H1 (cell line): ENCODE measurements around the gene TMEM203. TPM values are rescaled to one million over a fixed set of nuclear protein-coding genes. Genes with fewer than 3 reads are reported as not detected.

Source experiments
- CTCF ChIA-PET: fragments of 300-600 bp; sonication (Branson Sonifier 250); formaldehyde crosslinking; loops from one replicate; lab custom pipeline; 2021; ENCODE audit not compliant: partially characterized antibody; lab: Charles Lee
- POLR2A ChIA-PET: fragments of 300-600 bp; sonication (Branson Sonifier 250); formaldehyde crosslinking; loops from one replicate; lab custom pipeline; 2021; ENCODE audit warnings: inconsistent platforms; ENCODE audit not compliant: partially characterized antibody; lab: Charles Lee
- DNase-seq, 2 experiments: peaks; one replicate each; pipeline versions ENCODE4 v3.0.0 to v3.0.0-alpha.2; 2010 to 2022; ENCODE audit warnings: low spot score in 2 of 2, low read depth in 1 of 2, mixed read lengths in 1 of 2
- FAIRE-seq: peaks from 2 replicates; lab custom pipeline; 2011; peaks lifted over from hg19 to GRCh38; lab: Jason Lieb, UNC
- H2AFZ ChIP-seq: 2 replicates; pipeline ENCODE4 v1.8.1; 2012; ENCODE audit warnings: low read length, inconsistent platforms
- H2AK5ac ChIP-seq: 2 replicates; pipeline ENCODE4 v1.6.1; 2013; ENCODE audit warnings: low read depth, low read length
- H2BK120ac ChIP-seq: replicated peaks from 2 replicates; pipeline ENCODE3; 2013; ENCODE audit warnings: low read depth, low read length, inconsistent platforms
- H2BK12ac ChIP-seq: 2 replicates; pipeline ENCODE4 v1.6.1; 2013; ENCODE audit warnings: low read depth, low read length
- H2BK15ac ChIP-seq: 2 replicates; pipeline ENCODE4 v1.6.1; 2013; ENCODE audit warnings: low read length
- H2BK20ac ChIP-seq: 2 replicates; pipeline ENCODE4 v1.6.1; 2013; ENCODE audit warnings: low read length
- H2BK5ac ChIP-seq: 2 replicates; pipeline ENCODE4 v1.6.1; 2013; ENCODE audit warnings: low read depth, low read length
- H3K14ac ChIP-seq: 2 replicates; pipeline ENCODE4 v1.6.1; 2013; ENCODE audit warnings: inconsistent platforms; ENCODE audit not compliant: insufficient read length
- H3K18ac ChIP-seq: 2 replicates; pipeline ENCODE4 v1.6.1; 2013; ENCODE audit warnings: low read length; ENCODE audit errors: extremely low read depth
- H3K23ac ChIP-seq: 2 replicates; pipeline ENCODE4 v1.6.1; 2013; ENCODE audit warnings: inconsistent platforms; ENCODE audit not compliant: insufficient read length
- H3K23me2 ChIP-seq: 2 replicates; pipeline ENCODE4 v1.6.1; 2013; ENCODE audit warnings: low read depth, low read length
- H3K27ac ChIP-seq: 2 replicates; pipeline ENCODE4 v1.6.1; 2011; ENCODE audit warnings: low read depth, low read length, inconsistent platforms
- H3K27me3 ChIP-seq, 4 experiments: replicated peaks in 1 of 4; 1 replicate in 1 of 4; 2 replicates in 3 of 4; pipeline versions ENCODE4 v1.6.1 to v1.8.1; 2011 to 2013; ENCODE audit warnings: low read length in 3 of 4, mild to moderate bottlenecking in 3 of 4, inconsistent platforms in 2 of 4, mixed read lengths in 2 of 4, moderate library complexity in 1 of 4; ENCODE audit not compliant: control insufficient read depth in 3 of 4, insufficient read depth in 3 of 4; ENCODE audit errors: extremely low read depth in 1 of 4
- H3K36me3 ChIP-seq, 4 experiments: 2 replicates each; pipeline versions ENCODE4 v1.6.1 to v1.8.1; 2011 to 2013; ENCODE audit warnings: mild to moderate bottlenecking in 4 of 4, low read length in 3 of 4, moderate library complexity in 2 of 4, control low read depth in 1 of 4, inconsistent platforms in 1 of 4; ENCODE audit not compliant: insufficient read depth in 4 of 4, control insufficient read depth in 2 of 4
- H3K4ac ChIP-seq: replicated peaks from 2 replicates; pipeline ENCODE3; 2013; ENCODE audit warnings: low read length, low read depth, mixed read lengths, inconsistent platforms; ENCODE audit not compliant: insufficient read length
- H3K4me1 ChIP-seq, 4 experiments: replicated peaks in 1 of 4; 1 replicate in 1 of 4; 2 replicates in 3 of 4; pipeline versions ENCODE4 v1.6.1 to v1.8.1; 2011 to 2013; ENCODE audit warnings: low read length in 3 of 4, inconsistent platforms in 2 of 4, mixed read lengths in 1 of 4; ENCODE audit not compliant: insufficient read depth in 4 of 4, control insufficient read depth in 3 of 4
- H3K4me2 ChIP-seq, 2 experiments: 2 replicates each; pipeline versions ENCODE4 v1.6.1 to v1.8.1; 2011 to 2013; ENCODE audit warnings: low read depth in 2 of 2, low read length in 2 of 2, control low read depth in 1 of 2, inconsistent platforms in 1 of 2, mild to moderate bottlenecking in 1 of 2; ENCODE audit not compliant: insufficient read depth in 1 of 2
- H3K4me3 ChIP-seq, 4 experiments: fragments of 200-600, 300-600 bp in 1 of 4; sonication (generic), shearing (Covaris generic), sonication (Bioruptor Twin) in 1 of 4; 2 replicates each; pipeline versions ENCODE4 v1.5.1 to v1.8.1; 2011 to 2016; ENCODE audit warnings: low read length in 4 of 4, low read depth in 3 of 4, control low read depth in 2 of 4, inconsistent platforms in 2 of 4, mild to moderate bottlenecking in 2 of 4, mixed read lengths in 1 of 4, moderate library complexity in 1 of 4; ENCODE audit not compliant: insufficient read depth in 2 of 4; ENCODE audit errors: extremely low read depth in 1 of 4
- H3K56ac ChIP-seq: replicated peaks from 2 replicates; pipeline ENCODE3; 2013; ENCODE audit warnings: low read depth, mild to moderate bottlenecking, mixed read lengths, low read length, inconsistent platforms; ENCODE audit not compliant: insufficient read length
- H3K79me1 ChIP-seq: 2 replicates; pipeline ENCODE4 v1.6.1; 2013; ENCODE audit warnings: low read depth, low read length, control low read depth
- H3K79me2 ChIP-seq, 2 experiments: 2 replicates each; pipeline versions ENCODE4 v1.6.1 to v1.8.1; 2012 to 2013; ENCODE audit warnings: low read length in 2 of 2, mild to moderate bottlenecking in 2 of 2, inconsistent platforms in 1 of 2; ENCODE audit not compliant: insufficient read depth in 2 of 2, control insufficient read depth in 1 of 2
- H3K9ac ChIP-seq, 4 experiments: replicated peaks in 1 of 4; 1 replicate in 1 of 4; 2 replicates in 3 of 4; pipeline versions ENCODE4 v1.6.1 to v1.8.1; 2011 to 2013; ENCODE audit warnings: low read depth in 3 of 4, low read length in 3 of 4, control low read depth in 2 of 4, mild to moderate bottlenecking in 2 of 4, moderate library complexity in 2 of 4, inconsistent platforms in 1 of 4; ENCODE audit errors: extremely low read depth in 1 of 4
- H3K9me3 ChIP-seq, 2 experiments: 2 replicates each; pipeline versions ENCODE4 v1.6.1 to v1.8.1; 2012 to 2013; ENCODE audit warnings: mild to moderate bottlenecking in 2 of 2, moderate library complexity in 2 of 2, control low read depth in 1 of 2, inconsistent platforms in 1 of 2, low read depth in 1 of 2, low read length in 1 of 2, mixed read lengths in 1 of 2; ENCODE audit not compliant: insufficient read depth in 2 of 2
- H4K20me1 ChIP-seq, 2 experiments: replicated peaks in 1 of 2; 2 replicates each; pipeline versions ENCODE3 to v1.8.1; 2011 to 2013; ENCODE audit warnings: inconsistent platforms in 2 of 2, low read length in 2 of 2, mild to moderate bottlenecking in 1 of 2; ENCODE audit not compliant: insufficient read depth in 2 of 2, control insufficient read depth in 1 of 2
- H4K5ac ChIP-seq: 2 replicates; pipeline ENCODE4 v1.6.1; 2013; ENCODE audit warnings: low read length, low read depth, mixed read lengths, inconsistent platforms; ENCODE audit not compliant: insufficient read length
- H4K8ac ChIP-seq: 2 replicates; pipeline ENCODE4 v1.8.0; 2013; ENCODE audit warnings: mild to moderate bottlenecking, moderate library complexity, low read length, inconsistent platforms; ENCODE audit not compliant: insufficient read depth; ENCODE audit errors: extremely low read depth
- H4K91ac ChIP-seq: replicated peaks from 2 replicates; pipeline ENCODE3; 2013; ENCODE audit warnings: low read length, mixed read lengths, inconsistent platforms; ENCODE audit not compliant: insufficient read length
- WGBS, 2 experiments: shearing (Covaris generic) in 1 of 2; methylation state at CpG; one replicate each; pipeline versions ENCODE4 v1.1.6 to v1.1.7; 2013 to 2015; ENCODE audit warnings: low lambda C conversion rate in 2 of 2, mixed read lengths in 2 of 2, inconsistent platforms in 1 of 2, low coverage in 1 of 2, missing lambda C conversion rate in 1 of 2; ENCODE audit not compliant: insufficient replicate concordance in 2 of 2, insufficient coverage in 1 of 2, insufficient read length in 1 of 2; ENCODE audit errors: extremely low coverage in 1 of 2, missing lambda C conversion rate in 1 of 2; 5-methylcytosine and 5-hydroxymethylcytosine counted together
- polyA plus RNA-seq, 7 experiments: library from polyadenylated mRNA; depleted of rRNA in 3 of 7; stranded (reverse) in 5 of 7; unstranded in 2 of 7; fragments of >200 nt in 5 of 7; fragments of 200-250 nt in 2 of 7; gene quantifications; 1 replicate in 5 of 7; 2 replicates in 1 of 7; 4 replicates in 1 of 7; pipeline versions ENCODE4 v1.2.1 to v1.2.3, GENCODE V29; 2011 to 2013; ENCODE audit warnings: missing spikeins in 2 of 7, mixed read lengths in 2 of 7
- total RNA-seq: library from RNA; stranded (reverse); fragmentation: NEBNext Ultra II Directional; extraction: Animal tissue kit (Norgen Biotek cat#: 25700); gene quantifications from 2 replicates; pipeline ENCODE4 v1.2.1, GENCODE V29; 2021

Gene TMEM203
- total and polyA plus RNA-seq, 2 of the 8 experiments (the other 6 are each of a cell fraction or from before 2014, with no cell fraction given), result 44.1 to 57.1 TPM

DNA sequence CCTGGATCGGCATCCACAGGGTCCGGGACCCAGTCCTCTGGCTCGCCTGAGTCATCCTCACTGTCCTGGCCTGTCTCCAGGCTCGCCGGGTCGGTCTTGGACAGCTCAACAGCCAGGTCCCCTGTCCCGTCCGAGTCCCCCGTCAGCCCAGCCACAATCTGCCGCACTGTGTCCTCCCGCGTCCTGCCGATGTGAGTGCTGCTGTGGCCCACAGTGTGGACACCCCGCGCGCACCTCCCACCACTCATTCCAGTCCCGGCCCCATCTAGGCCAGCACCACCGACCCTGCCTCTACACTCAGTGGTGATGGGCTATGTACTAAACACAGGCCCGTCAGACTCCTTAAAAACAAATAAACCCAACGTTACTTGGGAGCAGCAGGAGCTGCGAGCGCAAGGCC, 23.8 kb downstream of the TMEM203 start:
- DNase-seq, result no peak
- Histone ChIP-seq H2AK5ac (no peak overlapping the region), H3K14ac (no peak overlapping the region), H3K18ac (no peak overlapping the region), H4K5ac (no peak overlapping the region), H3K9me3 (no peaks in the 10 kb centered on the region), H3K56ac (no peak overlapping the region), H4K8ac (no peak overlapping the region), H3K79me2 (peaks cover 0 to 5% of the 10 kb centered on the region in 2 experiments; a peak in 1 of 4 replicates), H3K23me2 (no peaks in the 10 kb centered on the region), H2BK5ac (no peak overlapping the region), H3K4ac (no peak overlapping the region), H2BK20ac (no peak overlapping the region), H3K36me3 (peaks cover 0 to 40% (median 10%) of the 10 kb centered on the region in 4 experiments; a peak in 7 of 8 replicates), H4K20me1 (peaks cover 2 to 18% of the 10 kb centered on the region in 2 experiments), H3K4me1 (no peaks in the 10 kb centered on the region), H2BK12ac (no peak overlapping the region), H2BK120ac (no peak overlapping the region), H3K79me1 (peaks cover 3% of the 10 kb centered on the region), H4K91ac (no peak overlapping the region), H3K27me3 (no peaks in the 10 kb centered on the region; a peak in 2 of 7 replicates), H3K23ac (no peak overlapping the region), H3K27ac (no peak overlapping the region), H2AFZ (no peak overlapping the region), H3K9ac (no peak overlapping the region), H3K4me2 (no peak overlapping the region), H2BK15ac (no peak overlapping the region), H3K4me3 (no peak overlapping the region)
- ChIA-PET POLR2A (interaction anchor here (0.8 to 1.6 kb wide), 3 partner anchors 15 to 28 kb away, joined by 3 to 6 read pairs (median 3); no protein-coding TSS in a partner anchor), CTCF (interaction anchor here (1.1 to 1.5 kb wide), 5 partner anchors 11 to 77 kb away, joined by 3 to 5 read pairs (median 4); partner anchors contain the start of genes LRRC26 and TMEM210)
- no peak for FAIRE-seq
- 96% methylated on average over 20 of the region's 22 CpGs; no CpG with 5 or more reads in 1 of the 2 experiments for WGBS, 2 experiments
